Measurements from ENCODE around the gene LRFN2. TPM values are rescaled to one million over a fixed set of nuclear protein-coding genes. Genes with fewer than 3 reads are reported as not detected.
A peak's percentile ranks its signal among the peaks of the same experiment; 100 is the strongest.

LRFN2 gene
- total and polyA plus RNA-seq, 2 donors: 0.11 to 0.38 TPM

GRCh38 chr6:40599555-40599954 lies 12.4 kb upstream of the LRFN2 start:
- H3K36me3 ChIP-seq (ENCODE audit: control insufficient read depth in 2 of 2, insufficient read depth in 2 of 2, low read length in 1 of 2): no peaks in the 10 kb centered on the region
- H3K4me1 ChIP-seq (ENCODE audit: control insufficient read depth in 2 of 2, insufficient read depth in 2 of 2, low read length in 2 of 2): no peaks in the 10 kb centered on the region
- H3K9me3 ChIP-seq (ENCODE audit: control insufficient read depth in 2 of 2, insufficient read depth in 1 of 2, low read length in 1 of 2): no peaks in the 10 kb centered on the region
- WGBS: 35% methylated on average over 28 of the region's 28 CpGs
- H3K27me3 ChIP-seq (ENCODE audit: control insufficient read depth in 2 of 2, insufficient read depth in 1 of 2, low read length in 1 of 2): peaks cover 0 to 14% of the 10 kb centered on the region in 2 donors
- H3K4me3 ChIP-seq (ENCODE audit: low read length in 2 of 2): no peak overlapping the region
- DNase-seq (ENCODE audit: low read depth in 6 of 9, low spot score in 9 of 9): peak in 2 of 9 donors; percentile 12 to 14
- no peak overlapping the region for H3K27ac ChIP-seq (ENCODE audit: low read depth in 1 of 2, low read length in 1 of 2)

DNA sequence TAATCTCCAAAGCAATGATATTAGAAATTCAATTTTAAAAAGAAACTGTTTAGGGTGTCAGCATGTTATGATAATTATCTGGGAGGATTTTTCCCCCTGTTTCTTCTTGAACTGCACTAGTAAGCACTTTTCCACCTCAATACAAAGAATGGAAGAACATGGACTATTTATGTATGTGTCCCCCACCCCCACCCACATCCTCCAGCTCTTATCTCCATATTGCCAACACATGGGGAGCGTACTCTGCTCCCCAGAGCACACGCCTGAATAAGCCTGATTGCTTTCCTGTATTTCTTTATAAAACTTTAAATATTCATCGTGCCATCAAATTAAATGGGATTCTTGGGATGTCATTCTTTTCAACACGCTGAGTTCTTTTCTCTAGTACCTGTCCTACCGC lies 11.4 kb upstream of the LRFN2 start:
- no peaks in the 10 kb centered on the region for H3K36me3 ChIP-seq (ENCODE audit: control insufficient read depth in 2 of 2, insufficient read depth in 2 of 2, low read length in 1 of 2)
- no peak for DNase-seq (ENCODE audit: low read depth in 6 of 9, low spot score in 9 of 9)
- peaks cover 0 to 16% of the 10 kb centered on the region in 2 donors for H3K27me3 ChIP-seq (ENCODE audit: control insufficient read depth in 2 of 2, insufficient read depth in 1 of 2, low read length in 1 of 2)
- no peak overlapping the region for H3K27ac ChIP-seq (ENCODE audit: low read depth in 1 of 2, low read length in 1 of 2)
- 87% methylated on average over 5 of the region's 5 CpGs for WGBS
- H3K4me3 ChIP-seq (ENCODE audit: low read length in 2 of 2): no peak overlapping the region
- H3K4me1 ChIP-seq (ENCODE audit: control insufficient read depth in 2 of 2, insufficient read depth in 2 of 2, low read length in 2 of 2): no peaks in the 10 kb centered on the region
- H3K9me3 ChIP-seq (ENCODE audit: control insufficient read depth in 2 of 2, insufficient read depth in 1 of 2, low read length in 1 of 2): no peaks in the 10 kb centered on the region

DNA sequence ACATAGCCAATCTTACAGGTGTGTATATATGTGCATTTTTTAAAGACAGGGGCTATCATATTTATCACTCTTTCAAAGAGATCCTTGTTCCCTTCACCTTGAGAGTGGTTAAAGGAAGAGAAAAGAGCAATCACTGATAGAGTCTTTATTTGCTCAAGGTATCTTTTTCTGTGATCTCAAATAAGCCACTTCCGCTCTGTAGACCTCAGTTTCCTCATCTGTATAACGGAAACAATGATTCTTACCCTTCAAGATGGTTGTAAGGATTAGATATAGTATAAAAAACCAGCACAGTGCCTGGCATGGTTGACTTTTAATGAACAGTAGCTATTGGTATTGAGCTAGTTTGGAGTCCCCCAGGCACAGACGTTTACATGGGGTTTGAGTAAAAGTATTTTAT lies 10.1 kb upstream of the LRFN2 start:
- no peak overlapping the region for H3K27ac ChIP-seq (ENCODE audit: low read depth in 1 of 2, low read length in 1 of 2)
- no peak overlapping the region for H3K4me3 ChIP-seq (ENCODE audit: low read length in 2 of 2)
- 91% methylated on average over 3 of the region's 3 CpGs for WGBS
- peaks cover 0 to 16% of the 10 kb centered on the region in 2 donors for H3K27me3 ChIP-seq (ENCODE audit: control insufficient read depth in 2 of 2, insufficient read depth in 1 of 2, low read length in 1 of 2)
- H3K4me1 ChIP-seq (ENCODE audit: control insufficient read depth in 2 of 2, insufficient read depth in 2 of 2, low read length in 2 of 2): no peaks in the 10 kb centered on the region
- DNase-seq (ENCODE audit: low read depth in 6 of 9, low spot score in 9 of 9): no peak
- no peaks in the 10 kb centered on the region for H3K36me3 ChIP-seq (ENCODE audit: control insufficient read depth in 2 of 2, insufficient read depth in 2 of 2, low read length in 1 of 2)
- H3K9me3 ChIP-seq (ENCODE audit: control insufficient read depth in 2 of 2, insufficient read depth in 1 of 2, low read length in 1 of 2): no peaks in the 10 kb centered on the region

- Histone ChIP-seq H3K4me3 (ENCODE audit: low read length in 2 of 2) (no peak overlapping the region), H3K36me3 (ENCODE audit: control insufficient read depth in 2 of 2, insufficient read depth in 2 of 2, low read length in 1 of 2) (no peaks in the 10 kb centered on the region), H3K9me3 (ENCODE audit: control insufficient read depth in 2 of 2, insufficient read depth in 1 of 2, low read length in 1 of 2) (no peaks in the 10 kb centered on the region), H3K27me3 (ENCODE audit: control insufficient read depth in 2 of 2, insufficient read depth in 1 of 2, low read length in 1 of 2) (peaks cover 26 to 54% of the 10 kb centered on the region in 2 donors), H3K27ac (ENCODE audit: low read depth in 1 of 2, low read length in 1 of 2) (no peak overlapping the region), H3K4me1 (ENCODE audit: control insufficient read depth in 2 of 2, insufficient read depth in 2 of 2, low read length in 2 of 2) (peaks cover 0 to 9% of the 10 kb centered on the region in 2 donors)
- DNase-seq (ENCODE audit: low read depth in 6 of 9, low spot score in 9 of 9): no peak
- 75% methylated on average over 7 of the region's 7 CpGs for WGBS
Observed at GRCh38 chr6:40588480-40588879, 1.3 kb upstream of the LRFN2 start.

DNA sequence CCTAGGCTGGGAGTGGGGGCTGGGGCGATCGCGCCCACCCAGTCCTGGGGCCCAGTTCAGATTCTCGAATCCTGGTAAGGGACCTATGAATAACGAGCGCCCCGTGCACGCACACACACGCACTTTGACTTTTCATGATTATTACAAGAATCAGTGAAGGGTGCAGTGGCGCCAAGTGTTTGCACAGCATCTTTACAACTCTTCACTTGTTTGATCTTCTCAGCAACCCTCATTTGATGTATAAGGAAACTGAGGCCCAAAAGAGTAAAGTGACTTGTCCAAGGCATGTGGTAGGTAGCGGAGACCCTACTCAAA lies 863 bp upstream of the LRFN2 start:
- peaks cover 0 to 9% of the 10 kb centered on the region in 2 donors for H3K4me1 ChIP-seq (ENCODE audit: control insufficient read depth in 2 of 2, insufficient read depth in 2 of 2, low read length in 2 of 2)
- peak overlapping the region in 1 of 2 donors; percentile 55 for H3K4me3 ChIP-seq (ENCODE audit: low read length in 2 of 2)
- H3K27ac ChIP-seq (ENCODE audit: low read depth in 1 of 2, low read length in 1 of 2): no peak overlapping the region
- H3K36me3 ChIP-seq (ENCODE audit: control insufficient read depth in 2 of 2, insufficient read depth in 2 of 2, low read length in 1 of 2): no peaks in the 10 kb centered on the region
- no peaks in the 10 kb centered on the region for H3K9me3 ChIP-seq (ENCODE audit: control insufficient read depth in 2 of 2, insufficient read depth in 1 of 2, low read length in 1 of 2)
- DNase-seq (ENCODE audit: low read depth in 6 of 9, low spot score in 9 of 9): no peak
- 19% methylated on average over 11 of the region's 11 CpGs for WGBS
- H3K27me3 ChIP-seq (ENCODE audit: control insufficient read depth in 2 of 2, insufficient read depth in 1 of 2, low read length in 1 of 2): peaks cover 26 to 54% of the 10 kb centered on the region in 2 donors

- peaks cover 0 to 9% of the 10 kb centered on the region in 2 donors for H3K4me1 ChIP-seq (ENCODE audit: control insufficient read depth in 2 of 2, insufficient read depth in 2 of 2, low read length in 2 of 2)
- H3K36me3 ChIP-seq (ENCODE audit: control insufficient read depth in 2 of 2, insufficient read depth in 2 of 2, low read length in 1 of 2): no peaks in the 10 kb centered on the region
- DNase-seq (ENCODE audit: low read depth in 6 of 9, low spot score in 9 of 9): no peak
- H3K9me3 ChIP-seq (ENCODE audit: control insufficient read depth in 2 of 2, insufficient read depth in 1 of 2, low read length in 1 of 2): no peaks in the 10 kb centered on the region
- 6% methylated on average over 55 of the region's 55 CpGs for WGBS
- peaks cover 26 to 54% of the 10 kb centered on the region in 2 donors for H3K27me3 ChIP-seq (ENCODE audit: control insufficient read depth in 2 of 2, insufficient read depth in 1 of 2, low read length in 1 of 2)
- H3K27ac ChIP-seq (ENCODE audit: low read depth in 1 of 2, low read length in 1 of 2): no peak overlapping the region
- H3K4me3 ChIP-seq (ENCODE audit: low read length in 2 of 2): peak overlapping the region; percentile 14 to 20
Observed at GRCh38 chr6:40586369-40587201, 579 bp downstream of the LRFN2 start.

GRCh38 chr6:40585651-40586269 lies 1.4 kb downstream of the LRFN2 start:
- Histone ChIP-seq H3K27ac (ENCODE audit: low read depth in 1 of 2, low read length in 1 of 2) (no peak overlapping the region), H3K27me3 (ENCODE audit: control insufficient read depth in 2 of 2, insufficient read depth in 1 of 2, low read length in 1 of 2) (peaks cover 26 to 54% of the 10 kb centered on the region in 2 donors)

DNA sequence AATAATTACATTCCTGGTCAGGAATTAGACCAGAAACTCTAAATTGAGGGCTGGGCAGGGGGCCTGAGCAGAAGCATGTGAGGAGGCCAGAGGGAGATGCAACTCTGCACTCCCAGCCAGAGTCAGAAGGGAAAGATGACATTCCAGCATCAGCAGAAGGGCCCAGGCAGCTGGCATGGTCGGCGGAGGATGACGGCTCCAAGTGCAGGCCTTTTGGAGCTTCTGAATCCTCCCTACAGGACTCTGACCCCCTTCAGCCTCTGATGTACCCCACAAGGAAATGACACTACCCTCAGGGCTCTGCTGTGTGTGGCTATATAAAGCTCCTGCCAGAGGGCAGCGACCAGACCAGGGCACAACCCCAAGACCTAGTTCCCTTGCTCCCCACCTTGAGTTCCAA lies 1.9 kb downstream of the LRFN2 start:
- Histone ChIP-seq H3K4me1 (ENCODE audit: control insufficient read depth in 2 of 2, insufficient read depth in 2 of 2, low read length in 2 of 2) (peaks cover 0 to 9% of the 10 kb centered on the region in 2 donors), H3K27me3 (ENCODE audit: control insufficient read depth in 2 of 2, insufficient read depth in 1 of 2, low read length in 1 of 2) (peaks cover 26 to 52% of the 10 kb centered on the region in 2 donors), H3K9me3 (ENCODE audit: control insufficient read depth in 2 of 2, insufficient read depth in 1 of 2, low read length in 1 of 2) (no peaks in the 10 kb centered on the region), H3K36me3 (ENCODE audit: control insufficient read depth in 2 of 2, insufficient read depth in 2 of 2, low read length in 1 of 2) (no peaks in the 10 kb centered on the region), H3K4me3 (ENCODE audit: low read length in 2 of 2) (no peak overlapping the region), H3K27ac (ENCODE audit: low read depth in 1 of 2, low read length in 1 of 2) (no peak overlapping the region)
- DNase-seq (ENCODE audit: low read depth in 6 of 9, low spot score in 9 of 9): no peak
- 93% methylated on average over 4 of the region's 4 CpGs for WGBS

More at GRCh38 chr6:40585651-40586269, 1.4 kb downstream of the LRFN2 start:
- Histone ChIP-seq H3K36me3 (ENCODE audit: control insufficient read depth in 2 of 2, insufficient read depth in 2 of 2, low read length in 1 of 2) (no peaks in the 10 kb centered on the region), H3K4me1 (ENCODE audit: control insufficient read depth in 2 of 2, insufficient read depth in 2 of 2, low read length in 2 of 2) (peaks cover 0 to 9% of the 10 kb centered on the region in 2 donors), H3K4me3 (ENCODE audit: low read length in 2 of 2) (no peak overlapping the region), H3K9me3 (ENCODE audit: control insufficient read depth in 2 of 2, insufficient read depth in 1 of 2, low read length in 1 of 2) (no peaks in the 10 kb centered on the region)
- no peak for DNase-seq (ENCODE audit: low read depth in 6 of 9, low spot score in 9 of 9)
- 69% methylated on average over 11 of the region's 11 CpGs for WGBS

- Histone ChIP-seq H3K27ac (ENCODE audit: low read depth in 1 of 2, low read length in 1 of 2) (no peak overlapping the region), H3K4me1 (ENCODE audit: control insufficient read depth in 2 of 2, insufficient read depth in 2 of 2, low read length in 2 of 2) (peaks cover 0 to 9% of the 10 kb centered on the region in 2 donors), H3K9me3 (ENCODE audit: control insufficient read depth in 2 of 2, insufficient read depth in 1 of 2, low read length in 1 of 2) (no peaks in the 10 kb centered on the region), H3K27me3 (ENCODE audit: control insufficient read depth in 2 of 2, insufficient read depth in 1 of 2, low read length in 1 of 2) (peaks cover 26 to 50% of the 10 kb centered on the region in 2 donors), H3K36me3 (ENCODE audit: control insufficient read depth in 2 of 2, insufficient read depth in 2 of 2, low read length in 1 of 2) (no peaks in the 10 kb centered on the region), H3K4me3 (ENCODE audit: low read length in 2 of 2) (no peak overlapping the region)
- 73% methylated on average over 2 of the region's 2 CpGs for WGBS
- DNase-seq (ENCODE audit: low read depth in 6 of 9, low spot score in 9 of 9): no peak
Observed at GRCh38 chr6:40584741-40585140, 2.4 kb downstream of the LRFN2 start.
